Left colon (tissue), 2 donors: ENCODE results near the gene SLC36A2. TPM values are rescaled to one million over a fixed set of nuclear protein-coding genes. Genes with fewer than 3 reads are reported as not detected.

ENCODE experiments used
- ATAC-seq: fragments of 200-7000 bp; cut with Tn5 transposase; one replicate; pipeline ENCODE4 v1.9.1; 2020; ENCODE audit warnings: mild to moderate bottlenecking, moderate library complexity
- DNase-seq, 2 donors: peaks; one replicate each; pipeline ENCODE4 v3.0.0-alpha.2; 2020
- intact Hi-C, 2 donors: fragments of 100-400 bp; cut with DNase I in 1 of 2; cut with micrococcal nuclease in 1 of 2; formaldehyde crosslinking; loops; one replicate each; pipeline versions ENCODE4 v1.11.2 to v1.14.0; 2022; cut with DNase I, micrococcal nuclease
- total RNA-seq, 2 donors: library from RNA; stranded (reverse); fragmentation: NEBNext Ultra II Directional; extraction: Animal tissue kit (Norgen Biotek cat#: 25700); gene quantifications; one replicate each; pipeline ENCODE4 v1.2.1, GENCODE V29; 2021
- donor health status: DM: no; HTN: no; CAD: no.
- donor health status: DM: yes; HTN: yes; CAD: no.

The SLC36A2 gene
- total RNA-seq, 2 donors from 2014 or later: not detected

GRCh38 chr5:151293624-151294023, 53.7 kb downstream of the SLC36A2 start:
- DNase-seq: no peak
- no peak for ATAC-seq
- intact Hi-C loops: no loop called here

- intact Hi-C loops: no loop called here
- ATAC-seq (peak; percentile 58), DNase-seq (no peak)
Observed at GRCh38 chr5:151288180-151288579, 59.2 kb downstream of the SLC36A2 start.

DNA sequence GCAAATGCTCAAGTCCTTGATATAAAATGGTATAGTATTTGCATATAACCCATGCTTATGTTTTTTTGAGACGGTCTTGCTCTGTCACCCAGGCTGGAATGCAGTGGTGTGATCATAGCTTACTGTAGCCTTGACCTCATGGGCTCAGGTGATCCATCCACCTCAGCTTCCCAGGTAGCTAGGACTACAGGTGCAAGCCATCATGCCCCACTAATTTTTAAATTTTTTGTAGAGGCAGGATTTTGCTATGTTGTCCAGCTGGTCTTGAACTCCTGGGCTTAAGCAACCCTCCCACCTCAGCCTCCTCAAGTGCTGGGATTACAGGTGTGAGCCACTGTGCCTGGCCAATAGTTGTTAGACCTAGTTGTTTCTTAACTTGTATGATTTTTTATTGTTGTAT, 61.1 kb downstream of the SLC36A2 start:
- intact Hi-C loops: no loop called here
- DNase-seq (no peak), ATAC-seq (no peak)

- no peak for ATAC-seq
- no peak for DNase-seq
- intact Hi-C loops: no loop called here
Observed at GRCh38 chr5:151285683-151286082, 61.7 kb downstream of the SLC36A2 start.

- ATAC-seq (no peak), DNase-seq (no peak)
- intact Hi-C loops: no loop called here
Observed at GRCh38 chr5:151284392-151284967, 62.9 kb downstream of the SLC36A2 start.

- ATAC-seq (no peak), DNase-seq (no peak)
- intact Hi-C loops: no loop called here
Observed at GRCh38 chr5:151283120-151283825, 64.1 kb downstream of the SLC36A2 start.

DNA sequence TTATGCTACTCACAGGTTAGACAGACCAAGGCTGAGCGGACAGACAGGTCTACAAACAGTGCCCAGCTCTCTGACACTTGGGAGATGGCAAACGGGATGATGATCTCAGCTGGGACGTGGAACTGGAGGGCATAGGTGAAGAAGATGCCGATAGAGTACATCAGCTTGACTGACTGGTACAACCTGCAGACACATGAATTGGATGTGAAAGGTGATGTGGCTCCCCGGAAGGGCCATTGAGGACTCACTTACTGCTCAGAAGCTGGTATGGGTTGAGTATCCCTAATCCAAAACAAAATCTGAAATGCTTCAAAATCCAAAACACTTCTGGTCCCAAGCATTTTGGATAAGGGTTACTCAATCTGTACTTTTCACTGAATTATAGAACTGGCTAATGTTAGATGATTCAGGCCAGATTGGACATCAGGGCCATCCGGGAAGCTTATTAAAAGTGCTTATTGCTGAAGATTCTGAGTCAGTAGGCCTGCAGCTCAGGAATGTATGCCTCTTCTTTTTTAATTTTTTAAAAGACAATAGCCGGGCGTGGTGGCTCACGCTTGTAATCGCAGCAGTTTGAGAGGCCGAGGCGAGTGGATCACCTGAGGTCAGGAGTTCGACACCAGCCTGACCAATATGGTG, 66.2 kb downstream of the SLC36A2 start:
- ATAC-seq: no peak
- DNase-seq: no peak
- intact Hi-C loops: no loop called here

DNA sequence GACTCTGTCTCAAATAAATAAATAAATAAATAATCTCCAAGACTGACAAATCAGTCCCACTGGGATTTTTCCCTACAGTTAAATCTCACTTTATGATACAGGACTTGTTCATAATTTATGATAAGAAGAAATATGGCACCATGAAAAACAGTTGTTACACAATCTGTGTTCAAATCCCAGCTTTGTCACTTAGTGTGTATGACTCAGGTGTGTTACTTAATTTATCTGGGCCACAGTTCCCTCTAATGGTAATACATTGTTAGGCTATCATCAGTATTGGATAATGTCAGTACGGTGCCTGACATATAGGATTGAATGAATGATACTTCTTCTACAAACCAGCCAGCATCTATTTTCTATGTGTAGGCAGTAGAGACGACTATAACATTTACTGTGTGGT, 66.9 kb downstream of the SLC36A2 start:
- ATAC-seq: no peak
- no peak for DNase-seq
- intact Hi-C loops: no loop called here

- DNase-seq: no peak
- no peak for ATAC-seq
- intact Hi-C loops: no loop called here
Observed at GRCh38 chr5:151278845-151279244, 68.5 kb downstream of the SLC36A2 start.

DNA sequence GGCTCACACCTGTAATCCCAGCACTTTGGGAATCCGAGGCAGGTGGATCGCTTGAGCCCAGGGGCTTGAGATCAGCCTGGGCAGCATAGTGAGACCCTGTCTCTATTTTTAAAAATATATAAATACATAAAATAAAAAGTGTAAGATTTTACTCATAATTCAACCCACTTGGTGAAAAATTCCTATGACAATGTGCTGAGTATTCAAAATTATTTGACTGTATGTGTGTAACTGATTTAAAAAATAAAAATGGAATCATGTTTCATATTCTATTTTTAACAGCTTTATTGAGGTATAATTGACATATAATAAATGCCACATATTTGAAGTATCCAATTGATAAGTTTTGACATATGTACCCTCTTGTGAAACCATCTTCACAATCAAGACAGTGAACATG, 71.6 kb downstream of the SLC36A2 start:
- ATAC-seq: no peak
- intact Hi-C loops: no loop called here
- no peak for DNase-seq

DNA sequence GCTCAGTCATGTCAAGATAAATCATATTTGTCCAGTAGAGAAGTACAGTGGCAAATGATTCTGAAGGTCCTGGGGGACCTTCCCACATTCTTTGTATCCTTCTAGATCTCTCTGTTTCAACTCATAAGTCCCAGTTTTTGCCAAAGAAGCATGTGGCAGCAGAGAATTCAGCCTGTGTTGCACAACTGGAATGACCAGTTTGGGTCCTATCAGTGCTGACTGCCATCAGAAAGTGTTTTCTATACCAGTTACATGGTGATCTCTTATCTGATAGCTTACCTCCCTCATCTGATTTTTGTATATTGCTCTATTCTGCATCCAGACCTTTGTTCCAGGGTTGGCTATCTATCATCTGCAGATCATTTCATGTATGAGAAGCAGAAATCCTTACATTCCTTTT, 72.7 kb downstream of the SLC36A2 start:
- ATAC-seq (no peak), DNase-seq (no peak)
- intact Hi-C loops: no loop called here

DNA sequence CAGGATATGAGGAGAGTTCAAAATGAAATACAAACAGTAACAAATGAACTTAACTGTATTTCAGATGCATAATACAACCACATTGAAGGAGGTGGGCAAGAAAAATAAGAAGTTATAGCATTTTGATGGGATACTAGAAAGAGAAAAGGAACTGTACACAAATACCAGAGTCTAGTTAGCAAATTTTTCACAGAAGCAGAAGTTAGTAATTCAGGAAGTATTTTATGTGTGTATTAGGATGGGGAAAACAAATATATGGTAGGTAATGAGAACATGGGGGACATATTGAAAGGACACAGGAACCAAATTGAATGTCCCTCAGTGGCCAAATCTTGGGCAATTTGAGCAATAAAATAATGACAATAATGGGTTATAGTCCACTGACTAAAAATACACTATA, 76.0 kb downstream of the SLC36A2 start:
- intact Hi-C loops: no loop called here
- ATAC-seq (no peak), DNase-seq (no peak)

DNA sequence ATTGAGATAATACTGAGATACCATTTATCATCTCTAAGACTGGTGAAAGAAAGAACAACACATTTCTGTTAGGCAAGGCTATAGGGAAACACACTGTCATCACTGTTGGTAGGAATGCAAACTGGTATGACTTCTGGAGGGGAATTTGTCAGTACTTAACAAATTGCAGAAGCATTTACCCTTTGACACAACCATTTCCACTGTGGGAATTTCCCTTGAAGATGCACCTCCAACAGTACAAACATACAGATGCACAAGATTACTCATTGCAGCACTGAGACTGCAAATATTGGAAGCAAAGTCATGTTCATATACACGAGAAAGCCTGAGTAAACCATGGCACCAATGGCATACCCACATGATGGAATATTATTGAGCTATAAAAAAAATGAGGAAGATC, 76.8 kb downstream of the SLC36A2 start:
- DNase-seq (no peak), ATAC-seq (no peak)
- intact Hi-C loops: no loop called here

GRCh38 chr5:151267491-151268260, 79.7 kb downstream of the SLC36A2 start:
- DNase-seq (no peak), ATAC-seq (no peak)
- intact Hi-C loops: no loop called here

Other genes starting within 250 kb of the SLC36A2 start
- gene ANXA6, start 189.8 kb downstream of the SLC36A2 start, total RNA-seq: 10 to 100 TPM; 20.3 to 46.8 TPM
- gene CCDC69, start 123.5 kb downstream of the SLC36A2 start, total RNA-seq: 10 to 100 TPM in 1 of 2 donors, 1 to 10 TPM in 1; 7.1 to 29.0 TPM
- 10 to 100 TPM; 19.0 to 28.1 TPM for gene GM2A, start 94.4 kb downstream of the SLC36A2 start, total RNA-seq
- gene SLC36A3, start 43.8 kb downstream of the SLC36A2 start, total RNA-seq: not detected
- 10 to 100 TPM; 46.1 to 52.5 TPM for gene SLC36A1, start 100.0 kb upstream of the SLC36A2 start, total RNA-seq
- not detected for gene FAT2, start 243.8 kb upstream of the SLC36A2 start, total RNA-seq